K562 (cell line): ENCODE measurements around the gene SERPINB12. TPM values are rescaled to one million over a fixed set of nuclear protein-coding genes. Genes with fewer than 3 reads are reported as not detected.

Experiments
- ATAC-seq: fragments of 200-7000 bp; cut with Tn5 transposase; 3 replicates; pipeline ENCODE4 v1.9.1; 2020; ENCODE audit warnings: moderate library complexity
- BruUV-seq: library from RNA; stranded (reverse); fragments of 400-500 nt; replicated peaks from 2 replicates; lab custom pipeline; 2021; lab: Mats Ljungman, UMichigan
- CTCF ChIA-PET: fragments of 300-600 bp; formaldehyde crosslinking; extraction: SDS; loops from one replicate; lab custom pipeline; 2021; ENCODE audit warnings: low intra/inter-chr PET ratio; lab: Yijun Ruan, JAX
- POLR2A ChIA-PET: fragments of 300-600, 350-650 bp; sonication (Branson Sonifier 250); formaldehyde crosslinking; extraction: SDS; loops from one replicate; lab custom pipeline; 2021; ENCODE audit warnings: antibody characterized with exemption, inconsistent platforms; lab: Yijun Ruan, JAX
- DNase-seq, 4 experiments: peaks; one replicate each; pipeline versions ENCODE4 v3.0.0 to v3.0.0-alpha.2; 2011 to 2018; ENCODE audit warnings: low spot score in 3 of 4, mixed read lengths in 3 of 4; ENCODE audit errors: extremely low read depth in 1 of 4
- FAIRE-seq: peaks from 2 replicates; lab custom pipeline; 2011; peaks lifted over from hg19 to GRCh38; lab: Jason Lieb, UNC
- H2AFZ ChIP-seq: 2 replicates; pipeline ENCODE4 v1.6.0; 2011; ENCODE audit warnings: low read depth, low read length, control low read depth, inconsistent platforms
- H3K27ac ChIP-seq: fragments of 200-600 bp; 3 replicates; pipeline ENCODE4 v1.8.0; 2011; ENCODE audit warnings: low read depth, mild to moderate bottlenecking, control low read depth, inconsistent platforms, low read length, moderate library complexity, mixed read lengths; ENCODE audit errors: extremely low read depth
- H3K27me3 ChIP-seq, 2 experiments: fragments of 300-600 bp in 1 of 2; 2 replicates in 1 of 2; 3 replicates in 1 of 2; pipeline versions ENCODE4 v1.6.0 to v1.8.0; 2011; ENCODE audit warnings: inconsistent platforms in 2 of 2, low read length in 2 of 2, mild to moderate bottlenecking in 1 of 2, mixed read lengths in 1 of 2, moderate library complexity in 1 of 2; ENCODE audit not compliant: control insufficient read depth in 2 of 2, insufficient read depth in 2 of 2
- H3K36me3 ChIP-seq: fragments of 300-600 bp; 3 replicates; pipeline ENCODE4 v1.8.0; 2011; ENCODE audit warnings: mild to moderate bottlenecking, low read length, inconsistent platforms; ENCODE audit not compliant: control insufficient read depth, insufficient read depth
- H3K4me1 ChIP-seq, 2 experiments: fragments of 200-600 bp in 1 of 2; replicated peaks in 1 of 2; 2 replicates in 1 of 2; 3 replicates in 1 of 2; pipeline versions ENCODE4 v1.5.1 to v1.8.0; 2011; ENCODE audit warnings: inconsistent platforms in 2 of 2, low read length in 2 of 2, mild to moderate bottlenecking in 1 of 2, mixed read lengths in 1 of 2, moderate library complexity in 1 of 2; ENCODE audit not compliant: control insufficient read depth in 2 of 2, insufficient read depth in 2 of 2
- H3K4me2 ChIP-seq: 2 replicates; pipeline ENCODE4 v1.6.1; 2011; ENCODE audit warnings: low read length, control low read depth, inconsistent platforms, mixed read lengths; ENCODE audit not compliant: insufficient read depth
- H3K4me3 ChIP-seq: fragments of 200-600 bp; sonication (generic), shearing (Covaris generic); 2 replicates; pipeline ENCODE4 v1.5.1; 2016; ENCODE audit warnings: control low read depth, inconsistent platforms
- H3K79me2 ChIP-seq: fragments of 200-600 bp; 3 replicates; pipeline ENCODE4 v1.8.0; 2011; ENCODE audit warnings: low read length, inconsistent platforms; ENCODE audit not compliant: control insufficient read depth, insufficient read depth
- H3K9ac ChIP-seq, 2 experiments: 2 replicates each; pipeline versions ENCODE4 v1.6.0 to v1.6.1; 2011; ENCODE audit warnings: low read depth in 2 of 2, low read length in 2 of 2, control low read depth in 1 of 2, inconsistent platforms in 1 of 2, mild to moderate bottlenecking in 1 of 2, mixed read lengths in 1 of 2; ENCODE audit not compliant: insufficient read depth in 1 of 2
- H3K9me1 ChIP-seq: one replicate; pipeline ENCODE4 v1.6.0; 2011; ENCODE audit warnings: inconsistent platforms, mild to moderate bottlenecking, low read length, moderate library complexity; ENCODE audit not compliant: control insufficient read depth, insufficient read depth
- H3K9me3 ChIP-seq: replicated peaks from 2 replicates; pipeline ENCODE4 v1.5.1; 2011; ENCODE audit warnings: low read depth, low read length, inconsistent platforms; ENCODE audit not compliant: control insufficient read depth, insufficient read depth
- H4K20me1 ChIP-seq: replicated peaks from 2 replicates; pipeline ENCODE4 v1.6.1; 2011; ENCODE audit warnings: low read length, inconsistent platforms, mixed read lengths; ENCODE audit not compliant: control insufficient read depth, insufficient read depth
- BRD4 ChIP-seq: fragments of 200-600 bp; sonication (generic); IDR thresholded peaks from 2 replicates; pipeline ENCODE4 v1.6.1; 2017; ENCODE audit warnings: inconsistent platforms
- LEF1 ChIP-seq: fragments of 450-650 bp; IDR thresholded peaks from 2 replicates; pipeline ENCODE4 v1.6.1; 2016; ENCODE audit warnings: mild to moderate bottlenecking
- POLR2G ChIP-seq: fragments of 200-400 bp; formaldehyde crosslinking; IDR thresholded peaks from 2 replicates; pipeline ENCODE4 v1.6.1; 2017; ENCODE audit warnings: low read depth, mild to moderate bottlenecking, antibody characterized with exemption, low read length, moderate library complexity
- RB1 ChIP-seq: fragments of 450-650 bp; IDR thresholded peaks from 2 replicates; pipeline ENCODE4 v1.6.1; 2017; ENCODE audit warnings: low read depth, mild to moderate bottlenecking
- SMC3 ChIP-seq: conservative IDR thresholded peaks from 2 replicates; pipeline ENCODE4 v1.6.1; 2011; ENCODE audit warnings: low read depth, low read length, improper control_type of control experiment; ENCODE audit not compliant: insufficient read depth
- ZFP1 ChIP-seq: fragments of 450-650 bp; formaldehyde crosslinking; IDR thresholded peaks from 2 replicates; pipeline ENCODE4 v1.4.0; 2020; ENCODE audit warnings: mild to moderate bottlenecking, mixed read lengths
- ZNF583 ChIP-seq: fragments of 250-450 bp; sonication (Bioruptor Pico); IDR thresholded peaks from 2 replicates; pipeline ENCODE4 v1.4.0; 2020
- ZNF717 ChIP-seq: fragments of 250-450 bp; sonication (Bioruptor Pico); IDR thresholded peaks from 2 replicates; pipeline ENCODE4 v1.5.0; 2021
- WGBS: fragments of 100-300 bp; shearing (Covaris generic); methylation state at CpG from one replicate; pipeline ENCODE4 v1.1.6; 2016; ENCODE audit warnings: low coverage, mixed read lengths; ENCODE audit not compliant: insufficient coverage; ENCODE audit errors: missing lambda C conversion rate; 5-methylcytosine and 5-hydroxymethylcytosine counted together
- in situ Hi-C: fragments of 300-500 bp; cut with MboI; formaldehyde crosslinking; loops from 4 replicates; pipeline ENCODE4 v1.15.0; 2018; ENCODE audit warnings: inconsistent platforms, mixed read lengths
- intact Hi-C: fragments of 100-400 bp; cut with micrococcal nuclease; formaldehyde crosslinking; loops from 2 replicates; pipeline ENCODE4 v1.14.2; 2022
- polyA plus RNA-seq, 8 experiments: library from polyadenylated mRNA; depleted of rRNA in 4 of 8; stranded (reverse) in 5 of 8; unstranded in 3 of 8; fragments of >200 nt; fragmentation: Nextera tagmentation in 2 of 8; fragmentation: Illumina TruSeq in 1 of 8; extraction: Ambion mirVana in 2 of 8; extraction: Trizol in 1 of 8; gene quantifications; 2 replicates each; pipeline versions ENCODE4 v1.2.1 to v1.2.3, GENCODE V29; 2011 to 2014; ENCODE audit warnings: inconsistent platforms in 1 of 8, missing spikeins in 1 of 8
- total RNA-seq, 7 experiments: library from RNA; depleted of rRNA in 6 of 7; stranded (reverse); fragments of >200 nt in 6 of 7; fragmentation: Illumina TruSeq in 2 of 7; extraction: Trizol in 2 of 7; gene quantifications; 2 replicates each; pipeline versions ENCODE4 v1.2.1 to v1.2.3, GENCODE V29; 2011 to 2021; ENCODE audit warnings: low replicate concordance in 1 of 7
- TF ChIP-seq, protein P1 (sequence below): sonication (generic); formaldehyde crosslinking; IDR thresholded peaks from 2 replicates; pipeline ENCODE4 v1.8.0; 2022; ENCODE audit warnings: missing genetic modification reagents, mild to moderate bottlenecking, borderline replicate concordance
- TF ChIP-seq, protein P2 (sequence below): fragments of 250-450 bp; sonication (Bioruptor Pico); IDR thresholded peaks from 2 replicates; pipeline ENCODE4 v1.4.0; 2020; ENCODE audit warnings: mild to moderate bottlenecking, moderate library complexity
- TF ChIP-seq, protein P3 (sequence below): fragments of 250-450 bp; sonication (Bioruptor Pico); IDR thresholded peaks from 2 replicates; pipeline ENCODE4 v1.4.0; 2020

The SERPINB12 gene
- total and polyA plus RNA-seq, 9 of the 15 experiments (the other 6 are each of a cell fraction or from before 2014, with no cell fraction given) = not detected

DNA sequence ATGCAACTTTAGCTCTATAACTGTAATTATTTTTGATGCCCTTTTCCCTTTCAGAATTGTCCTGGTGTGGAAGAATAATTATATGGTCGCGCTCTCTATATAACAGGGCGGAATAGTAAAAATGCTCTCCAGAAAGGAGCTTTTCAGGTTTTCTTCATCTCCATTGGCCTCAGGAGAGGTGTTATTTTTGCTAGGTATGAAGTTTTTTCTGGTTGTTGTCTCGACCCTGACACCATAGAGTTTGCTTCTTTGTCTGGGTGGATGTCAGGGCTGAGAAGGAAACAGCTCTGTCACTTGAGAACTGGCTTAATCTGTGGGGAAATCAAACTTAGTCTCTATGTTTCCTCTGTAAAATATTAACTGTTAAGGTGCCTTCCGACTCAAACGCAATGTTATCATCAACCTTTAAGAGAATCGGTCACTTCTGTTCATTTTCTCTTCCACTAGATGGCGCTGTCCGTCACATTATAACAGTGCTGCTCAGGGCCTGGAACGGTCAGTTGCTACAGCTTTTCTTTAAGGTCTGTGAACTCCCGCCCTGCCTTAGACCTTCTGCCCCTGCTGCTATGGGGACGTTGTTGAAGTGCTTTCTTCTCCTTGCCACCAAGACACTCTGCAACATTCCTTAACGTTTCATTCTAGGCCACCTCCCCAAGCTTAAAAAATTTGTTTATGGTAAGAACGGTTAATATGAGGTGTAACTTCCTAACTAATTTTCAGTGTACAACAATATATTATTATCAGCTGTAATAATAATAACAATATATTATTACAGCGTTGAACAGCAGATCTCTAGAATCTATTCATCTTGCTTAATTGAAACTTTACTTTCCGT lies 23.8 kb upstream of the SERPINB12 start (continued):
- TF ChIP-seq SMC3 = peak; percentile 47; the same call in 1 of the 2 replicates

DNA sequence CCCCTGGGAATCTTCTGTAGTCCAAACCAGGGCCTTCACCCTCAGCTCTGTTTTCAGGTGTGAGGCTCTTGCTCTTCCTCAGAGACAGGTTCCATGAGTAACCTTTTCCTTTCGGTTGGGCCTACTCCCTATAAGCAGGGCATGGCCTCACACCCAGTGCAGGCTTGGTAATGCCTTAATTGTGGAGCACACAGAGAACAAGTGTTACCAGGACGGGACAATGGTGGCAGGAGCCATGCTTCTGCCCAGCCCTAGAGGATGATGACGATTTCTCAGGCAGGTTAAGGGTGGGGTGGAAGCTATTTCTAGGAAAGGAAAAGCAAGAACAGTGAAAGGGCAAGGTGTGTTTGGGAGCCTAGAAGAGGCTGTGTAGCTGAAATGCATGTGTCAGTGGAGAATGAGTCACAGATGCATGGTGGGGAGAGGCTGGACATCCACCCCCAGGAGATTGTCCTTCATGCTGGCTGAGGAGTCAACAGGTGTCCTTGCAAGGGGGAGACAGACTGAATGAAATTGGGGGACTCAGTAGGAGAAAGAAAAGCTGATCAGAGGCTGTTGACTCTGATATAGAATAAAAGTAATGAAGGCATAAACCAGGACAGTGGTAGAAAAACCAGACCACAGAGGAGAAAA lies 22.0 kb upstream of the SERPINB12 start:
- H3K4me3 ChIP-seq = no peak overlapping the region
- FAIRE-seq = no peak
- no peaks in the 10 kb centered on the region for H3K9me3 ChIP-seq
- intact Hi-C loops = no loop called here
- no peaks in the 10 kb centered on the region for H3K4me1 ChIP-seq
- no TSS peak for BruUV-seq
- no peak overlapping the region for H3K27ac ChIP-seq
- no peak for ATAC-seq
- H2AFZ ChIP-seq = no peak overlapping the region
- H3K36me3 ChIP-seq = no peaks in the 10 kb centered on the region
- POLR2A ChIA-PET = no interaction called here
- H3K27me3 ChIP-seq = no peaks in the 10 kb centered on the region
- no peaks in the 10 kb centered on the region for H3K79me2 ChIP-seq
- WGBS = 0% methylated on average over 3 of the region's 3 CpGs
- no peaks in the 10 kb centered on the region for H3K9me1 ChIP-seq
- TF ChIP-seq, protein P1, sequence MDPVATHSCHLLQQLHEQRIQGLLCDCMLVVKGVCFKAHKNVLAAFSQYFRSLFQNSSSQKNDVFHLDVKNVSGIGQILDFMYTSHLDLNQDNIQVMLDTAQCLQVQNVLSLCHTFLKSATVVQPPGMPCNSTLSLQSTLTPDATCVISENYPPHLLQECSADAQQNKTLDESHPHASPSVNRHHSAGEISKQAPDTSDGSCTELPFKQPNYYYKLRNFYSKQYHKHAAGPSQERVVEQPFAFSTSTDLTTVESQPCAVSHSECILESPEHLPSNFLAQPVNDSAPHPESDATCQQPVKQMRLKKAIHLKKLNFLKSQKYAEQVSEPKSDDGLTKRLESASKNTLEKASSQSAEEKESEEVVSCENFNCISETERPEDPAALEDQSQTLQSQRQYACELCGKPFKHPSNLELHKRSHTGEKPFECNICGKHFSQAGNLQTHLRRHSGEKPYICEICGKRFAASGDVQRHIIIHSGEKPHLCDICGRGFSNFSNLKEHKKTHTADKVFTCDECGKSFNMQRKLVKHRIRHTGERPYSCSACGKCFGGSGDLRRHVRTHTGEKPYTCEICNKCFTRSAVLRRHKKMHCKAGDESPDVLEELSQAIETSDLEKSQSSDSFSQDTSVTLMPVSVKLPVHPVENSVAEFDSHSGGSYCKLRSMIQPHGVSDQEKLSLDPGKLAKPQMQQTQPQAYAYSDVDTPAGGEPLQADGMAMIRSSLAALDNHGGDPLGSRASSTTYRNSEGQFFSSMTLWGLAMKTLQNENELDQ (CRISPR knock-in tag) = no peak
- no peak for TF ChIP-seq POLR2G
- no peak for TF ChIP-seq BRD4
- TF ChIP-seq RB1 = no peak
- TF ChIP-seq, protein P2, sequence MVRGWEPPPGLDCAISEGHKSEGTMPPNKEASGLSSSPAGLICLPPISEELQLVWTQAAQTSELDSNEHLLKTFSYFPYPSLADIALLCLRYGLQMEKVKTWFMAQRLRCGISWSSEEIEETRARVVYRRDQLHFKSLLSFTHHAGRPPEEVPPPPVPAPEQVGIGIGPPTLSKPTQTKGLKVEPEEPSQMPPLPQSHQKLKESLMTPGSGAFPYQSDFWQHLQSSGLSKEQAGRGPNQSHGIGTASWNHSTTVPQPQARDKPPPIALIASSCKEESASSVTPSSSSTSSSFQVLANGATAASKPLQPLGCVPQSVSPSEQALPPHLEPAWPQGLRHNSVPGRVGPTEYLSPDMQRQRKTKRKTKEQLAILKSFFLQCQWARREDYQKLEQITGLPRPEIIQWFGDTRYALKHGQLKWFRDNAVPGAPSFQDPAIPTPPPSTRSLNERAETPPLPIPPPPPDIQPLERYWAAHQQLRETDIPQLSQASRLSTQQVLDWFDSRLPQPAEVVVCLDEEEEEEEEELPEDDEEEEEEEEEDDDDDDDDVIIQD (CRISPR knock-in tag) = no peak
- TF ChIP-seq LEF1 = no peak
- TF ChIP-seq ZNF583 (CRISPR knock-in tag) = no peak
- no peak for TF ChIP-seq ZFP1 (CRISPR knock-in tag)
- TF ChIP-seq, protein P3, sequence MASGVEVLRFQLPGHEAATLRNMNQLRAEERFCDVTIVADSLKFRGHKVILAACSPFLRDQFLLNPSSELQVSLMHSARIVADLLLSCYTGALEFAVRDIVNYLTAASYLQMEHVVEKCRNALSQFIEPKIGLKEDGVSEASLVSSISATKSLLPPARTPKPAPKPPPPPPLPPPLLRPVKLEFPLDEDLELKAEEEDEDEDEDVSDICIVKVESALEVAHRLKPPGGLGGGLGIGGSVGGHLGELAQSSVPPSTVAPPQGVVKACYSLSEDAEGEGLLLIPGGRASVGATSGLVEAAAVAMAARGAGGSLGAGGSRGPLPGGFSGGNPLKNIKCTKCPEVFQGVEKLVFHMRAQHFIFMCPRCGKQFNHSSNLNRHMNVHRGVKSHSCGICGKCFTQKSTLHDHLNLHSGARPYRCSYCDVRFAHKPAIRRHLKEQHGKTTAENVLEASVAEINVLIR (CRISPR knock-in tag) = no peak
- TF ChIP-seq ZNF717 (CRISPR knock-in tag) = no peak
- no peak overlapping the region for H3K9ac ChIP-seq
- H4K20me1 ChIP-seq = no peaks in the 10 kb centered on the region
- CTCF ChIA-PET = no interaction called here
- no peak overlapping the region for H3K4me2 ChIP-seq
- no peak for DNase-seq
- in situ Hi-C loops = loop anchor here (25.0 kb wide), 1 partner anchor 467 kb away; no protein-coding TSS in a partner anchor
